H1 (cell line): Measurements from ENCODE around the gene PUS7L. TPM values are rescaled to one million over a fixed set of nuclear protein-coding genes. Genes with fewer than 3 reads are reported as not detected.

Experiments used
- CTCF ChIA-PET: fragments of 300-600 bp; sonication (Branson Sonifier 250); formaldehyde crosslinking; loops from one replicate; lab custom pipeline; 2021; ENCODE audit not compliant: partially characterized antibody; lab: Charles Lee
- POLR2A ChIA-PET: fragments of 300-600 bp; sonication (Branson Sonifier 250); formaldehyde crosslinking; loops from one replicate; lab custom pipeline; 2021; ENCODE audit warnings: inconsistent platforms; ENCODE audit not compliant: partially characterized antibody; lab: Charles Lee
- DNase-seq, 2 experiments: peaks; one replicate each; pipeline versions ENCODE4 v3.0.0 to v3.0.0-alpha.2; 2010 to 2022; ENCODE audit warnings: low spot score in 2 of 2, low read depth in 1 of 2, mixed read lengths in 1 of 2
- FAIRE-seq: peaks from 2 replicates; lab custom pipeline; 2011; peaks lifted over from hg19 to GRCh38; lab: Jason Lieb, UNC
- H2AFZ ChIP-seq: 2 replicates; pipeline ENCODE4 v1.8.1; 2012; ENCODE audit warnings: low read length, inconsistent platforms
- H2AK5ac ChIP-seq: 2 replicates; pipeline ENCODE4 v1.6.1; 2013; ENCODE audit warnings: low read depth, low read length
- H2BK120ac ChIP-seq: replicated peaks from 2 replicates; pipeline ENCODE3; 2013; ENCODE audit warnings: low read depth, low read length, inconsistent platforms
- H2BK12ac ChIP-seq: 2 replicates; pipeline ENCODE4 v1.6.1; 2013; ENCODE audit warnings: low read depth, low read length
- H2BK15ac ChIP-seq: 2 replicates; pipeline ENCODE4 v1.6.1; 2013; ENCODE audit warnings: low read length
- H2BK20ac ChIP-seq: 2 replicates; pipeline ENCODE4 v1.6.1; 2013; ENCODE audit warnings: low read length
- H2BK5ac ChIP-seq: 2 replicates; pipeline ENCODE4 v1.6.1; 2013; ENCODE audit warnings: low read depth, low read length
- H3K14ac ChIP-seq: 2 replicates; pipeline ENCODE4 v1.6.1; 2013; ENCODE audit warnings: inconsistent platforms; ENCODE audit not compliant: insufficient read length
- H3K18ac ChIP-seq: 2 replicates; pipeline ENCODE4 v1.6.1; 2013; ENCODE audit warnings: low read length; ENCODE audit errors: extremely low read depth
- H3K23ac ChIP-seq: 2 replicates; pipeline ENCODE4 v1.6.1; 2013; ENCODE audit warnings: inconsistent platforms; ENCODE audit not compliant: insufficient read length
- H3K23me2 ChIP-seq: 2 replicates; pipeline ENCODE4 v1.6.1; 2013; ENCODE audit warnings: low read depth, low read length
- H3K27ac ChIP-seq: 2 replicates; pipeline ENCODE4 v1.6.1; 2011; ENCODE audit warnings: low read depth, low read length, inconsistent platforms
- H3K27me3 ChIP-seq, 4 experiments: replicated peaks in 1 of 4; 1 replicate in 1 of 4; 2 replicates in 3 of 4; pipeline versions ENCODE4 v1.6.1 to v1.8.1; 2011 to 2013; ENCODE audit warnings: low read length in 3 of 4, mild to moderate bottlenecking in 3 of 4, inconsistent platforms in 2 of 4, mixed read lengths in 2 of 4, moderate library complexity in 1 of 4; ENCODE audit not compliant: control insufficient read depth in 3 of 4, insufficient read depth in 3 of 4; ENCODE audit errors: extremely low read depth in 1 of 4
- H3K36me3 ChIP-seq, 4 experiments: 2 replicates each; pipeline versions ENCODE4 v1.6.1 to v1.8.1; 2011 to 2013; ENCODE audit warnings: mild to moderate bottlenecking in 4 of 4, low read length in 3 of 4, moderate library complexity in 2 of 4, control low read depth in 1 of 4, inconsistent platforms in 1 of 4; ENCODE audit not compliant: insufficient read depth in 4 of 4, control insufficient read depth in 2 of 4
- H3K4ac ChIP-seq: replicated peaks from 2 replicates; pipeline ENCODE3; 2013; ENCODE audit warnings: low read length, low read depth, mixed read lengths, inconsistent platforms; ENCODE audit not compliant: insufficient read length
- H3K4me1 ChIP-seq, 4 experiments: replicated peaks in 1 of 4; 1 replicate in 1 of 4; 2 replicates in 3 of 4; pipeline versions ENCODE4 v1.6.1 to v1.8.1; 2011 to 2013; ENCODE audit warnings: low read length in 3 of 4, inconsistent platforms in 2 of 4, mixed read lengths in 1 of 4; ENCODE audit not compliant: insufficient read depth in 4 of 4, control insufficient read depth in 3 of 4
- H3K4me2 ChIP-seq, 2 experiments: 2 replicates each; pipeline versions ENCODE4 v1.6.1 to v1.8.1; 2011 to 2013; ENCODE audit warnings: low read depth in 2 of 2, low read length in 2 of 2, control low read depth in 1 of 2, inconsistent platforms in 1 of 2, mild to moderate bottlenecking in 1 of 2; ENCODE audit not compliant: insufficient read depth in 1 of 2
- H3K4me3 ChIP-seq, 4 experiments: fragments of 200-600, 300-600 bp in 1 of 4; sonication (generic), shearing (Covaris generic), sonication (Bioruptor Twin) in 1 of 4; 2 replicates each; pipeline versions ENCODE4 v1.5.1 to v1.8.1; 2011 to 2016; ENCODE audit warnings: low read length in 4 of 4, low read depth in 3 of 4, control low read depth in 2 of 4, inconsistent platforms in 2 of 4, mild to moderate bottlenecking in 2 of 4, mixed read lengths in 1 of 4, moderate library complexity in 1 of 4; ENCODE audit not compliant: insufficient read depth in 2 of 4; ENCODE audit errors: extremely low read depth in 1 of 4
- H3K56ac ChIP-seq: replicated peaks from 2 replicates; pipeline ENCODE3; 2013; ENCODE audit warnings: low read depth, mild to moderate bottlenecking, mixed read lengths, low read length, inconsistent platforms; ENCODE audit not compliant: insufficient read length
- H3K79me1 ChIP-seq: 2 replicates; pipeline ENCODE4 v1.6.1; 2013; ENCODE audit warnings: low read depth, low read length, control low read depth
- H3K79me2 ChIP-seq, 2 experiments: 2 replicates each; pipeline versions ENCODE4 v1.6.1 to v1.8.1; 2012 to 2013; ENCODE audit warnings: low read length in 2 of 2, mild to moderate bottlenecking in 2 of 2, inconsistent platforms in 1 of 2; ENCODE audit not compliant: insufficient read depth in 2 of 2, control insufficient read depth in 1 of 2
- H3K9ac ChIP-seq, 4 experiments: replicated peaks in 1 of 4; 1 replicate in 1 of 4; 2 replicates in 3 of 4; pipeline versions ENCODE4 v1.6.1 to v1.8.1; 2011 to 2013; ENCODE audit warnings: low read depth in 3 of 4, low read length in 3 of 4, control low read depth in 2 of 4, mild to moderate bottlenecking in 2 of 4, moderate library complexity in 2 of 4, inconsistent platforms in 1 of 4; ENCODE audit errors: extremely low read depth in 1 of 4
- H3K9me3 ChIP-seq, 2 experiments: 2 replicates each; pipeline versions ENCODE4 v1.6.1 to v1.8.1; 2012 to 2013; ENCODE audit warnings: mild to moderate bottlenecking in 2 of 2, moderate library complexity in 2 of 2, control low read depth in 1 of 2, inconsistent platforms in 1 of 2, low read depth in 1 of 2, low read length in 1 of 2, mixed read lengths in 1 of 2; ENCODE audit not compliant: insufficient read depth in 2 of 2
- H4K20me1 ChIP-seq, 2 experiments: replicated peaks in 1 of 2; 2 replicates each; pipeline versions ENCODE3 to v1.8.1; 2011 to 2013; ENCODE audit warnings: inconsistent platforms in 2 of 2, low read length in 2 of 2, mild to moderate bottlenecking in 1 of 2; ENCODE audit not compliant: insufficient read depth in 2 of 2, control insufficient read depth in 1 of 2
- H4K5ac ChIP-seq: 2 replicates; pipeline ENCODE4 v1.6.1; 2013; ENCODE audit warnings: low read length, low read depth, mixed read lengths, inconsistent platforms; ENCODE audit not compliant: insufficient read length
- H4K8ac ChIP-seq: 2 replicates; pipeline ENCODE4 v1.8.0; 2013; ENCODE audit warnings: mild to moderate bottlenecking, moderate library complexity, low read length, inconsistent platforms; ENCODE audit not compliant: insufficient read depth; ENCODE audit errors: extremely low read depth
- H4K91ac ChIP-seq: replicated peaks from 2 replicates; pipeline ENCODE3; 2013; ENCODE audit warnings: low read length, mixed read lengths, inconsistent platforms; ENCODE audit not compliant: insufficient read length
- ASH2L ChIP-seq: fragments of 200-600, 300-600 bp; sonication (generic); IDR thresholded peaks from one replicate; pipeline ENCODE4 v1.7.1; 2017; ENCODE audit warnings: low read length
- BRCA1 ChIP-seq: IDR thresholded peaks from 2 replicates; pipeline ENCODE4 v1.6.1; 2012; ENCODE audit warnings: low read depth, low read length, improper control_type of control experiment
- FOSL1 ChIP-seq: IDR thresholded peaks from 2 replicates; pipeline ENCODE4 v1.6.1; 2011; ENCODE audit warnings: mild to moderate bottlenecking, low read depth, low read length, moderate library complexity; ENCODE audit not compliant: insufficient read depth
- GABPA ChIP-seq: IDR thresholded peaks from 2 replicates; pipeline ENCODE4 v1.6.1; 2011; ENCODE audit warnings: mild to moderate bottlenecking, low read length, moderate library complexity, borderline replicate concordance; ENCODE audit not compliant: insufficient read depth
- GTF2F1 ChIP-seq: IDR thresholded peaks from 2 replicates; pipeline ENCODE4 v1.6.1; 2012; ENCODE audit warnings: low read depth, low read length, improper control_type of control experiment, borderline replicate concordance
- KDM1A ChIP-seq: fragments of 200-600, 300-600 bp; sonication (generic); IDR thresholded peaks from 2 replicates; pipeline ENCODE4 v1.7.1; 2016; ENCODE audit warnings: mild to moderate bottlenecking, low read length, borderline replicate concordance
- PHF8 ChIP-seq: fragments of 200-600 bp; sonication (generic); conservative IDR thresholded peaks from 2 replicates; pipeline ENCODE4 v1.7.1; 2012; ENCODE audit warnings: low read depth, mild to moderate bottlenecking, inconsistent platforms, low read length, moderate library complexity
- POLR2A ChIP-seq, 2 experiments: IDR thresholded peaks; 1 replicate in 1 of 2; 2 replicates in 1 of 2; pipeline ENCODE4 v1.6.1; 2011; ENCODE audit warnings: low read depth in 2 of 2, low read length in 2 of 2, mild to moderate bottlenecking in 2 of 2; ENCODE audit errors: control extremely low read depth in 1 of 2
- RFX5 ChIP-seq: IDR thresholded peaks from 2 replicates; pipeline ENCODE4 v1.6.1; 2011; ENCODE audit warnings: low read depth, low read length, improper control_type of control experiment, borderline replicate concordance
- RXRA ChIP-seq: IDR thresholded peaks from 2 replicates; pipeline ENCODE4 v1.6.1; 2011; ENCODE audit warnings: low read depth, mild to moderate bottlenecking, low read length, moderate library complexity; ENCODE audit not compliant: insufficient read depth
- SP1 ChIP-seq: IDR thresholded peaks from 2 replicates; pipeline ENCODE4 v1.6.1; 2011; ENCODE audit warnings: low read depth, low read length
- SP4 ChIP-seq: IDR thresholded peaks from 2 replicates; pipeline ENCODE4 v1.6.1; 2012; ENCODE audit warnings: low read length, inconsistent platforms
- SUZ12 ChIP-seq: fragments of 200-600 bp; sonication (generic); IDR thresholded peaks from 2 replicates; pipeline ENCODE4 v1.6.1; 2012; ENCODE audit warnings: mild to moderate bottlenecking, inconsistent platforms, low read length, moderate library complexity, mixed read lengths
- TBP ChIP-seq: IDR thresholded peaks from 2 replicates; pipeline ENCODE4 v1.6.1; 2011; ENCODE audit warnings: low read depth, low read length, improper control_type of control experiment
- TEAD4 ChIP-seq: IDR thresholded peaks from 2 replicates; pipeline ENCODE4 v1.6.1; 2012; ENCODE audit warnings: low read depth, low read length, inconsistent platforms, mixed read lengths
- YY1 ChIP-seq: IDR thresholded peaks from 2 replicates; pipeline ENCODE4 v1.6.1; 2011; ENCODE audit warnings: low read depth, mild to moderate bottlenecking, low read length
- WGBS, 2 experiments: shearing (Covaris generic) in 1 of 2; methylation state at CpG; one replicate each; pipeline versions ENCODE4 v1.1.6 to v1.1.7; 2013 to 2015; ENCODE audit warnings: low lambda C conversion rate in 2 of 2, mixed read lengths in 2 of 2, inconsistent platforms in 1 of 2, low coverage in 1 of 2, missing lambda C conversion rate in 1 of 2; ENCODE audit not compliant: insufficient replicate concordance in 2 of 2, insufficient coverage in 1 of 2, insufficient read length in 1 of 2; ENCODE audit errors: extremely low coverage in 1 of 2, missing lambda C conversion rate in 1 of 2; 5-methylcytosine and 5-hydroxymethylcytosine counted together
- polyA plus RNA-seq, 7 experiments: library from polyadenylated mRNA; depleted of rRNA in 3 of 7; stranded (reverse) in 5 of 7; unstranded in 2 of 7; fragments of >200 nt in 5 of 7; fragments of 200-250 nt in 2 of 7; gene quantifications; 1 replicate in 5 of 7; 2 replicates in 1 of 7; 4 replicates in 1 of 7; pipeline versions ENCODE4 v1.2.1 to v1.2.3, GENCODE V29; 2011 to 2013; ENCODE audit warnings: missing spikeins in 2 of 7, mixed read lengths in 2 of 7
- total RNA-seq: library from RNA; stranded (reverse); fragmentation: NEBNext Ultra II Directional; extraction: Animal tissue kit (Norgen Biotek cat#: 25700); gene quantifications from 2 replicates; pipeline ENCODE4 v1.2.1, GENCODE V29; 2021
- TF ChIP-seq, protein P1 (sequence below): IDR thresholded peaks from 2 replicates; pipeline ENCODE4 v1.6.1; 2012; ENCODE audit warnings: inconsistent platforms

The PUS7L gene
- total and polyA plus RNA-seq, 2 of the 8 experiments (the other 6 are each of a cell fraction or from before 2014, with no cell fraction given), result 3.6 to 26.8 TPM

DNA sequence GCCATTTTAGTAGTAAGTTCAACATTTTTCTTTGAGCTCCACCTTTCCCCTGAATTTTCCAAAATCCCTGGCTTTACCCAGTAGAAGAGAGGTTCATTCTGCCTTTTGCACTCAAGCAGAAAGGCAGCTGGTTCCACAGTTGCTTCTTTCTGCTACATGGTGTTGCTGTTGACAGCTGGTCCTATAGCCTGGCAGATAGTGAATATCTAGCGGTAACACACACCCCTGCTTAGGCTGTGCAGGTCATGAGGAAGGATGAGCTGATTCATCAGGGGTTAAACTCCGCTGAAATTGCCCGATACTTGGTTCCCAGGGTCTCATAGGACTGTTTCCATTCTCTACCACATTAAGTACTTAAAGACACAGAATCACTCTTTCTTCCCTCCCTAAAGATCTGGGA is 62.4 kb downstream of the PUS7L start:
- Histone ChIP-seq H3K9ac (no peak overlapping the region), H3K79me1 (no peaks in the 10 kb centered on the region), H3K23ac (no peak overlapping the region), H3K4me1 (no peaks in the 10 kb centered on the region), H3K4me2 (no peak overlapping the region), H2AFZ (peak overlapping the region; percentile 57), H3K9me3 (no peaks in the 10 kb centered on the region), H2AK5ac (no peak overlapping the region), H3K79me2 (no peaks in the 10 kb centered on the region), H3K4ac (no peak overlapping the region), H3K4me3 (no peak overlapping the region), H3K18ac (no peak overlapping the region), H3K27me3 (no peaks in the 10 kb centered on the region), H4K5ac (no peak overlapping the region), H3K23me2 (no peaks in the 10 kb centered on the region; the same call in 1 of the 2 replicates), H4K91ac (no peak overlapping the region), H3K36me3 (no peaks in the 10 kb centered on the region), H4K20me1 (no peaks in the 10 kb centered on the region), H2BK20ac (no peak overlapping the region), H3K14ac (no peak overlapping the region), H2BK120ac (no peak overlapping the region), H2BK15ac (no peak overlapping the region), H2BK5ac (no peak overlapping the region), H3K56ac (no peak overlapping the region), H3K27ac (no peak overlapping the region), H2BK12ac (no peak overlapping the region), H4K8ac (no peak overlapping the region)
- DNase-seq (no peak), FAIRE-seq (no peak)
- CTCF ChIA-PET, result no interaction called here
- POLR2A ChIA-PET, result no interaction called here
- WGBS, 2 experiments, result 86% methylated on average over 3 of the region's 3 CpGs; no CpG with 5 or more reads in 1 of the 2 experiments
- TF ChIP-seq BRCA1, result no peak
- TF ChIP-seq FOSL1, result no peak
- TF ChIP-seq ASH2L, result no peak
- TF ChIP-seq RXRA, result no peak
- TF ChIP-seq SP4, result no peak
- no peak for TF ChIP-seq RFX5
- no peak for TF ChIP-seq SUZ12
- TF ChIP-seq, protein P1, sequence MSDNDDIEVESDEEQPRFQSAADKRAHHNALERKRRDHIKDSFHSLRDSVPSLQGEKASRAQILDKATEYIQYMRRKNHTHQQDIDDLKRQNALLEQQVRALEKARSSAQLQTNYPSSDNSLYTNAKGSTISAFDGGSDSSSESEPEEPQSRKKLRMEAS, result no peak
- TF ChIP-seq GTF2F1, result no peak
- TF ChIP-seq GABPA, result no peak
- no peak for TF ChIP-seq TEAD4
- no peak for TF ChIP-seq TBP
- TF ChIP-seq PHF8, result no peak
- no peak for TF ChIP-seq YY1
- no peak for TF ChIP-seq KDM1A
- no peak for TF ChIP-seq POLR2A (IDR thresholded peaks at IDR 0.05; ENCODE audit: control extremely low read depth in 1 of 2, low read depth in 2 of 2, low read length in 2 of 2)
- no peak for TF ChIP-seq SP1
